Ishikawa (cell line): Measurements from ENCODE around the gene WNT11.

Experiments used
- CREB1 ChIP-seq: IDR thresholded peaks from 2 replicates; pipeline ENCODE4 v1.6.1; 2012; ENCODE audit warnings: low read depth
- EGR1 ChIP-seq: IDR thresholded peaks from 2 replicates; pipeline ENCODE4 v1.6.1; 2012
- EP300 ChIP-seq: IDR thresholded peaks from 2 replicates; pipeline ENCODE4 v1.6.1; 2012; ENCODE audit warnings: borderline replicate concordance
- FOXM1 ChIP-seq: IDR thresholded peaks from 2 replicates; pipeline ENCODE4 v1.6.1; 2012; ENCODE audit warnings: low read depth, borderline replicate concordance
- MAX ChIP-seq: IDR thresholded peaks from 2 replicates; pipeline ENCODE4 v1.6.1; 2012
- RAD21 ChIP-seq: IDR thresholded peaks from 2 replicates; pipeline ENCODE4 v1.6.1; 2012; ENCODE audit warnings: low read depth
- TEAD4 ChIP-seq: IDR thresholded peaks from 2 replicates; pipeline ENCODE4 v1.6.1; 2012
- YY1 ChIP-seq: IDR thresholded peaks from 2 replicates; pipeline ENCODE4 v1.6.1; 2012; ENCODE audit warnings: low read depth

GRCh38 chr11:76228875-76229149, 22.5 kb upstream of the WNT11 start:
- TF ChIP-seq YY1, result no peak
- no peak for TF ChIP-seq MAX
- TF ChIP-seq TEAD4, result no peak
- no peak for TF ChIP-seq EGR1
- TF ChIP-seq RAD21, result no peak
- no peak for TF ChIP-seq EP300
- TF ChIP-seq CREB1, result no peak
- no peak for TF ChIP-seq FOXM1
